DND-41 (cell line): ENCODE results near the gene BCAS3.
A peak's percentile ranks its signal among the peaks of the same experiment; 100 is the strongest.

Source experiments
- EZH2 ChIP-seq: IDR thresholded peaks from 3 replicates; pipeline ENCODE4 v1.6.1; 2012; ENCODE audit warnings: borderline replicate concordance, low read depth, mild to moderate bottlenecking, moderate library complexity, low read length, inconsistent platforms; ENCODE audit not compliant: severe bottlenecking
- TF ChIP-seq, protein P1 (sequence below): IDR thresholded peaks from 2 replicates; pipeline ENCODE4 v1.5.1; 2012; ENCODE audit warnings: borderline replicate concordance, low read length, moderate library complexity, mild to moderate bottlenecking; ENCODE audit not compliant: poor library complexity, severe bottlenecking; ENCODE audit errors: extremely low read depth

DNA sequence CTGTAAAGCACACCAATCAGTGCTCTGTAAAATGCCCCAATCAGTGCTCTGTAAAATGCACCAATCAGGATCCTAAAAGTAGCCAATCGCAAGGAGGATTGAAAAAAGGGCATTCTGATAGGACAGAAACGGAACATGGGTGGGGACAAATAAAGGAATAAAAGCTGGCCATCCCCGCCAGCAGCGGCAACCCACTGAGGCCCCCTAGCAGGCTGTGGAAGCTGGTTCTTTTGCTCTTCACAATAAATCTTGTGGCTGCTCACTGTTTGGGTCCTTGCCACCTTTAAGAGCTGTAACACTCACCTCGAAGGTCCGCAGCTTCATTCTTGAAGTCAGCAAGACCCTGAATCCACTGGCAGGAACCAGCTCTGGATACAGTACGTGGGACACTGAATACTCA is 559.6 kb downstream of the BCAS3 start:
- TF ChIP-seq, protein P1, sequence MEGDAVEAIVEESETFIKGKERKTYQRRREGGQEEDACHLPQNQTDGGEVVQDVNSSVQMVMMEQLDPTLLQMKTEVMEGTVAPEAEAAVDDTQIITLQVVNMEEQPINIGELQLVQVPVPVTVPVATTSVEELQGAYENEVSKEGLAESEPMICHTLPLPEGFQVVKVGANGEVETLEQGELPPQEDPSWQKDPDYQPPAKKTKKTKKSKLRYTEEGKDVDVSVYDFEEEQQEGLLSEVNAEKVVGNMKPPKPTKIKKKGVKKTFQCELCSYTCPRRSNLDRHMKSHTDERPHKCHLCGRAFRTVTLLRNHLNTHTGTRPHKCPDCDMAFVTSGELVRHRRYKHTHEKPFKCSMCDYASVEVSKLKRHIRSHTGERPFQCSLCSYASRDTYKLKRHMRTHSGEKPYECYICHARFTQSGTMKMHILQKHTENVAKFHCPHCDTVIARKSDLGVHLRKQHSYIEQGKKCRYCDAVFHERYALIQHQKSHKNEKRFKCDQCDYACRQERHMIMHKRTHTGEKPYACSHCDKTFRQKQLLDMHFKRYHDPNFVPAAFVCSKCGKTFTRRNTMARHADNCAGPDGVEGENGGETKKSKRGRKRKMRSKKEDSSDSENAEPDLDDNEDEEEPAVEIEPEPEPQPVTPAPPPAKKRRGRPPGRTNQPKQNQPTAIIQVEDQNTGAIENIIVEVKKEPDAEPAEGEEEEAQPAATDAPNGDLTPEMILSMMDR = peak; percentile 14
- no peak for TF ChIP-seq EZH2
